Hematopoietic multipotent progenitor cell treated with erythropoietin and hydrocortisone succinate and interleukin-3 and kit ligand, for 15 days (in vitro differentiated cells): ENCODE measurements around the gene CACNB2.
"Not testable (repeated sequence)": the region's sequence is repeated elsewhere in the genome, so short reads cannot be mapped to it uniquely, and the experiment has no call there.

Source experiments
- DNase-seq: peaks from one replicate; pipeline ENCODE4 v3.0.0-alpha.2; 2015; ENCODE audit warnings: low spot score

The CACNB2 gene

GRCh38 chr10:18145652-18146051 lies 5.4 kb downstream of the CACNB2 start:
- no peak for DNase-seq

DNA sequence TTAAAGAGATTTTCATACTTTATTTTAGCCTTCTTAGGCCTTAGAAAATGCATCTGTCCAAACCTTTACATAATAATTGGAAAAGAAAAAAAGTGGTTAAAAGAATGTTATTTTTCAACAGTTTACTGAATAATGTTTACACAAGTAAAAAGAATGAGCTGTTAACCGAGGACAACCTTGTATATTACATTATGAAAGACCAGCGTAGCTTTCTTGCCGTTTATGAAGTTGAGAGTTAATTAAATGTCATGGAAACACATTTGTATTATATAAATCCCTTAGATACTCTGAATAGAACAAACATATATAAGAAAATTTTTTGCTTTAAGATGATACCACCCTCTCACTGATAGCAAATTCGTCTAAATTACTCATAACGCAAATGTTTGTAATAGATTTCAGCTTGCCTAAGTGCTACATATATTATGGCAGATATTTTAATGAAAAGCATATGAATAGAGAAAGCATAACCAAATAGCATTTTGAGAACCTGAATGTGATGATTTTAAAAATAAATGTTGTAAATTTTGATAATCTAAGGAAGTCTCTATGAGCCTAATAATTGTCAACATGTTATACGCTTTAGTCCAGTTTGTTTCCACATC lies 9.1 kb downstream of the CACNB2 start:
- no peak for DNase-seq

DNA sequence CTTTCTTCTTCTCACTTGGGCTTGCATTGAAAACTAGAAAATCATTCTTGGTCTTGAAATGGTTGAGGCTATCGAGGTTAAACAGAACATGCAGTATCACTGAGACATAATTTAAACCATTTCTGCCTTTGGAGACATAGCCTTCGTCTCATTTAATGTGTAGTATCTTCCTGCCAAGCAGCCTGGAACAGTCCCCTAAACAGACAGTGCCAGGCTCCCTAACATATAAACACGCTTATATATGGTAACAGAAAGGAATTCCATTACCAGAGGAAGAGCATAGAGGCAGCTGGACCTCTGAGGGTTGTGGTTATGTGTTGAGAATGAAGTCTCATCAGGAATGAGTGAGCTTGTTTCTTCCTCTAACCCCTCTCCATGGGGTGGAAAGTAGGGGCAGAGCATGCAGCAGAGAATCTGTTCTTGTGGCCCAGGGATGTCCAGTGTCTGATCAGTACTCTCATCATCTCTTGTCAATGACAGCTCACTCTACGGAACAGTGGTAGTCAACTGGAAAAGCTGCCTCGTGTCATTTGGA lies 11.2 kb downstream of the CACNB2 start:
- DNase-seq, result no peak

DNA sequence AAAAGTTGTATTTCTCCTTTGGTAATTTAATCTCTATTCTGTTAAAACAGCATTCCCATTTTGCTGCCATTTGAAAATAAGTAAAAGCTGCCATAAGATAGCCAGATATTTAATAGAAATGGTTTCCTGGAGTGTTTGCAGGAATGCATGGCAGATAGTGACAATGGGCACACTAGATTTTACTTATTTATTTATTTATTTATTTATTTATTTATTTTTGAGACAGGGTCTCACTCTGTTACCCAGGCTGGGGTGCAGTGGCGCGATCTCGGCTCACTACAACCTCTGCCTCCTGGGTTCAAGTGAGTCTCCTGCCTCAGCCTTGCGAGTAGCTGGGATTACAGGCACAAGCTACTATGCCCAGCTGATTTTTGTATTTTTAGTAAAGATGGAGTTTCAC lies 13.2 kb downstream of the CACNB2 start:
- not testable (repeated sequence) for DNase-seq

DNA sequence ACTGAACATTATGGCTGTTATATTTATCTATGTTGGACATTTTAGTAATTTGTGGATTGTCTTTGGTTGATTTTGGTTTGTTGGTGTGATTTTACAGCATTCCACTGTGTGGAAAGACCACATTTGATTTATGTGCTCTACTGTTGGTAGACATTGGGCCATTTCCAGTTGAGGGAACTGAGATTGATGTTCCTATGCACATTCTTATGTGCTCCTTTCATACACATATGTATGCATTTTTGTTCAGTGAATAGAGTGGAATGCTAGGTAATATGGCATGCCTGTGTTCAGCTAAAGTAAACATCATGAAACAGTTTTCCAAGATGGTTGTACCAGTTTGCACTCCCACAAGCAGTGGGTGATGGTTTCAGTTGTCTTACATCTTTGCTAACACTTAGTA lies 15.1 kb downstream of the CACNB2 start:
- no peak for DNase-seq

GRCh38 chr10:18156797-18157196 lies 16.6 kb downstream of the CACNB2 start:
- DNase-seq, result not testable (repeated sequence)

DNA sequence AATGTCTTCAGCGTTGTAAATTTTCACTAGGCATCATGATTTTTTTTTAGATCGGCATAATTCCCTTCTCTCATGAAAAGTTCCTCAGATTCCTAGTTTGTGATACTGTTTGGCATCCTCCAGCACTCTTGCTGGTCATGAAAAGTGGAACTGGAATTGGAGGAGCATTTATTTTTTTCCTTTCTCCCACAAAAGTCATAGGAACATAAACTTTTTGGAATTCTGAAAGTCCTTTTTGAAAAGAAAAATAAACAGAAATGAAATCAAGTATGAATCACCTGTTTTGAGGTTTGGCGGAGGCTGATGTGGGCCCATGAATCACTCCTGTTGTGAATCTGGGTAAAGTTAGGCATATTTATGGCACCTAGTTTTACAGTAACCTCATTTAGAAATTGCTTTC lies 17.7 kb downstream of the CACNB2 start:
- DNase-seq, result no peak

DNA sequence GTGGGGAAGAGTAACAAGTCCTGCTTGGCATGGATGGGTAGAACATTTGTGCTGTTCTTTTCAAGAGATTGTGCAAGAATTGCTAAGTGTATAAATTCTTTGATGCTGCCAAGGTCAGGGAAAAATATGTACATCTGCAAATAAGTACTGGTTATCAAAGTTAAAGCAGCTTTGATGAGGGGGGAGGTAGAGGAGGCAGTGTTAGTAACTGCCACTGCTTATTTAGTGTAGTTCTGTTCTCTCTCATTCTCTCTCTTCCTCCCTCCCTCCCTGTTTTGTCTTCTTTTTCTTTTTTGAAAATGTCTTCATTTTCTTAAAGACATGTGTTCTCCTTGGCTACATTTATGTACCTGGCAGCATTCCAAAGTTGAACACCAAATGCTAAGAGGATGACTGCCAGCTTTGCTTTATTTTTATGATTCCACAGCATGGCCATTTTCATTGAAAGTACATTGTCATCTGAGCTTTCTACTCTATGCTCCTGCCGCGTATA lies 18.6 kb downstream of the CACNB2 start:
- no peak for DNase-seq

- DNase-seq, result no peak
Measured at GRCh38 chr10:18159557-18159956, 19.3 kb downstream of the CACNB2 start.

DNA sequence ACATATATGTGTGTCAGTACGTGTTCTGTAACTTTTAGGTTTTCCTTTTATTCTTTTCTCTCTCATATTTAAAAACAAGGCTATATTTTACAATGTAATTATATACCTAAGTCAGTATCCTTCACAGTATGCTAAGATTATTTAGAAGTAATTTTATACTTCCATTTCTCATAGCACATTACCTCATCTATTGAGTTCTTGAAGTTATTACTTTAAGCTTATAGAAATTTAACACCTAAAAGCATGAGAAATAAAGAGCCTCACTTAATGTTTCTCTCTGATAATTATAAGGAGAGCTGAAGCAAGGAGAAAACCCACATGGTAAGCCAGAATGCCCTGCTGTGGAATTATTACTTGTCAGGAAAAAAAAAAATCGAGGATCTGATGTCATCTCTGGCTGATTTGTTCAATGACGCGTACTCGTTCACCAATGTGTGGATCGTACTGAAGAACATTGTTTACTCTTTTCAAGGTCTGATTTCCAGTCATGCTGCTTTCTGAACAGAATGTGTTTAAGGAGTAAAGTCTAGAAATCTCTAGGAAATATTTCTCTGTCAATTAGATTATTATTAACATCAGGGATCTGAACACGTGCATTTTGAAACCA lies 21.9 kb downstream of the CACNB2 start:
- no peak for DNase-seq

DNA sequence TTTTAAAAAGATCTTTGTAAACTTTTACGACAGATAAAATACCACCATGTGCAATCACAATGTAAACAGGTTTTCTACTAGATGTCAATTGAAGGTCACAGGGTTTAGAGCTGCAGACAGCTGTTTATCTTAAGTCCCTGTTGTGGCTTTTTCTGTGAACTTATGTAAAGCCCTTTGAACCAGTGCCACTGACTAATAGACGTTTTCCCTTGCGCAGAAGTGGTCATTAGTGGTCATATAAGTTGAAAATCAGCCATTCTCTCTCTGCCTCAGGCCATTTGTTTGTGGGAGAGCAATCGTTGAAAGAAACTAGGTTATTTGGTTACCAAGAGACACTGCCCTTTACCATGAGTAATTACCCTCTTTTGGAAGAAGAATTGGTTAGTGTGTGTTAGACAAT lies 23.9 kb downstream of the CACNB2 start:
- no peak for DNase-seq

GRCh38 chr10:18164748-18165361 lies 24.6 kb downstream of the CACNB2 start:
- no peak for DNase-seq

DNA sequence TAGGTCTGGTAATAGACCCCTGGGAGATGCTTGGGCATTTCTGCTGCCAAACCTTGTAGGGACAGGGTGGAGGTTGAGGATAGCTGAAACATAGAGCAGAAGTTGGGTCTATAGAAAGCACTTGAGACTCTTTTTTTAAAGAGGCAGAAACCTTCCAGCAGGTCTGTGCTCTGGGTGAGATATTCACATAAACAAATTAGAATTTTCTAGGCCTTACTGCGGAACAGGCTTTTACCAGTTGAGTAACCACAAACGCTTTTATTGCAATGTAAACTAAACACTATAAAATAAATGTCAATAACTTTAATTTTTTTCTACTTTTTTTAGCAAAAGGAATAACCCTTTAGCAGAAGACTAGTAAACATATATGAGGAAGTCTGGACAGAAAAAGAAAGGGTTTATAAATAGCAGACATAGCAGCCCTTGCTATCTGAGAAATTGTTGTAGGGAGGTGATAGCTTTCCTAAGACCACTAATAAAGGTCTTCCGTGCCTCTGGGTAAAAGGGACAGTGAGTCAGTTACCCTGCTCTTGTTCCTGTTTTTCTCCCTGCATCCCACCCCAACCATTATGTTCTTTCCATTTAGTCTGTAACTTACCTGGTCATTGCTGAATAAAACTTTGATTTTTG lies 38.7 kb downstream of the CACNB2 start:
- DNase-seq, result no peak

DNA sequence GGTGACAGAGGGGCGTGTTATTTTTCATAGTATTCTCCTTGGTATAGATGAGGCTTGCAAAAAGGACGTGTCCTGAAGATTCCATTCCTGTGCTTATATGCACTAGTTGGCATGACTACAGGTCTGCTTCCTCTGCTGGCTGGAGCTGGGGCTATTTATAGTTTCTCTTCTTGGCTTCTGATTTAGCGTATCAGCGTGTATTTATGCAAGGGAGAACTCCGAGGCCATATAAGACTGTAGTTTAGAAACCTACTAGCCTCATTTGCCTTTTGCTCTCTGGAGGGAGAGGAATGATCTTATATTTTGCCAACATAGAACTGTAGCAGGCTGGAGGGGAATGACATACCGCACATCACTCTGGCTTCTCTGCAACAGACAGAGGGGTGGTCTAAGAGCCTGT lies 39.7 kb downstream of the CACNB2 start:
- no peak for DNase-seq

- not testable (repeated sequence) for DNase-seq
Measured at GRCh38 chr10:18181382-18181781, 41.2 kb downstream of the CACNB2 start.

GRCh38 chr10:18185621-18186020 lies 45.4 kb downstream of the CACNB2 start:
- no peak for DNase-seq

GRCh38 chr10:18190840-18191239 lies 50.6 kb downstream of the CACNB2 start:
- DNase-seq, result no peak

DNA sequence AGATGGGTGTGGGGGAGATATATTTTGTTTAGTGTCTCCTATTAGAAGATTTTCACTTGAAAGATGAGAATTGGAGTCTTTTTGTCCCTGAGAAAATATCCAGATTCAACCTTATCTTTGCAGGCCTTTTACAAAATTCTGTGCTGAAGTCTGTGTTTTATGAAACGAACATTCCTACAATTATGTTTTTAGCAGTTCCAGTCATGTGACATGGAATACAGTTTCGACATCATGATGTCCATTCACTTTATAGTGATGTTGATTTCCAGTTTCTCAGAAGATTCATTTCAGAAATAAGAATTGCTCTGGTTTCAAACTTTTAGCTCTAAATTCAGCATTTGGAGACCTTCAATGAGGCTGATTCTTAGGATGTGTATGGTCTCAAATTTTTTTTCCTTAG lies 54.4 kb downstream of the CACNB2 start:
- DNase-seq, result no peak

- DNase-seq, result no peak
Measured at GRCh38 chr10:18195060-18195799, 55.0 kb downstream of the CACNB2 start.

GRCh38 chr10:18196806-18197550 lies 56.8 kb downstream of the CACNB2 start:
- no peak for DNase-seq

DNA sequence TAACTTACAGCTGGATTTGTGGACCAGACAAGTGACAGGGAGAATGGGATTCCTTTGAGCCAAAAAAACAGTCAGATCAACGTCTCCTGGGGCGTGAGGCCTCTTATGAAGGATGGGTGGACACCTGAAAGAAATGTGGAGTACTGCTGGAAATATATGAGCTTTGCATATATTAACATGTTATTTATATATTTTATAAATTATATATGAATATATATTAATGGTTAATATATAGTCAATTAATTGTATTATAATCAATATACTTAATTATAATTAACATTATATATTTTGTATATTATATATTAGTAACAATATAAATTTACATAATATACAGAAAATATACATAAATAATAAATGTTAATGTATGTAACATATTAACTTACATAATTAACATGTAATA lies 57.5 kb downstream of the CACNB2 start:
- no peak for DNase-seq
